HG02798 (cell line): Measurements from ENCODE around the gene NPR2.
A peak's percentile ranks its signal among the peaks of the same experiment; 100 is the strongest.

ENCODE experiments used
- ATAC-seq: cut with Tn5 transposase; IDR thresholded peaks from one replicate; pipeline ENCODE4 v1.9.1; 2021; ENCODE audit warnings: mild to moderate bottlenecking; ENCODE audit not compliant: unreplicated experiment, poor library complexity

NPR2 gene

GRCh38 chr9:35791297-35791921 is at the start of gene NPR2:
TSS of gene NPR2 (plus strand) at chr9:35791591. CDS start at chr9:35792409, 818 bp downstream.
- ATAC-seq, result no peak

GRCh38 chr9:35741740-35742139 is 49.7 kb upstream of the NPR2 start:
- no peak for ATAC-seq

GRCh38 chr9:35743452-35743851 is 47.9 kb upstream of the NPR2 start:
- ATAC-seq, result no peak

- no peak for ATAC-seq
These were observed 47.4 kb upstream of the NPR2 start for GRCh38 chr9:35743880-35744518.

GRCh38 chr9:35745569-35745968 is 45.8 kb upstream of the NPR2 start:
- ATAC-seq, result no peak

GRCh38 chr9:35746583-35746982 is 44.8 kb upstream of the NPR2 start:
- ATAC-seq, result no peak

- no peak for ATAC-seq
These were observed 43.0 kb upstream of the NPR2 start for GRCh38 chr9:35748242-35748857.

- peak; percentile 88 for ATAC-seq
These were observed 42.4 kb upstream of the NPR2 start, which contains the start of the genes GBA2 and RGP1 for GRCh38 chr9:35748858-35749514. TSS of gene GBA2 (minus strand) at chr9:35749228. CDS start at chr9:35748704, 524 bp downstream. TSS of gene RGP1 (plus strand) at chr9:35749287. CDS start at chr9:35749756, 469 bp downstream.

- ATAC-seq, result peak; percentile 24
These were observed 41.7 kb upstream of the NPR2 start for GRCh38 chr9:35749515-35750255.

- no peak for ATAC-seq
These were observed 41.2 kb upstream of the NPR2 start for GRCh38 chr9:35750256-35750531.

- ATAC-seq, result no peak
These were observed 37.9 kb upstream of the NPR2 start for GRCh38 chr9:35753466-35753865.

- no peak for ATAC-seq
These were observed 37.1 kb upstream of the NPR2 start, which contains the start of gene MSMP for GRCh38 chr9:35754264-35754663. TSS of gene MSMP (minus strand) at chr9:35754276. CDS start at chr9:35754129, 147 bp downstream.

- ATAC-seq, result no peak
These were observed 36.3 kb upstream of the NPR2 start for GRCh38 chr9:35755071-35755470.

GRCh38 chr9:35756275-35757225 is 34.8 kb upstream of the NPR2 start:
- ATAC-seq, result peak; percentile 62

GRCh38 chr9:35757226-35757891 is 34.0 kb upstream of the NPR2 start:
- ATAC-seq, result peak; percentile 34

GRCh38 chr9:35757892-35758275 is 33.5 kb upstream of the NPR2 start:
- ATAC-seq, result no peak

- ATAC-seq, result no peak
These were observed 32.8 kb upstream of the NPR2 start for GRCh38 chr9:35758475-35759050.

- ATAC-seq, result no peak
These were observed 31.6 kb upstream of the NPR2 start for GRCh38 chr9:35759795-35760194.
